HL-60/S4 (cell line): ENCODE measurements around the gene SRRT.
"Not testable (repeated sequence)": the region's sequence is repeated elsewhere in the genome, so short reads cannot be mapped to it uniquely, and the experiment has no call there.

ENCODE experiments used
- in situ Hi-C: fragments of 300-500 bp; cut with MboI; formaldehyde crosslinking; loops from 2 replicates; pipeline ENCODE4 v1.14.3; 2022; ENCODE audit warnings: low sequenced_read_pairs

Gene SRRT

GRCh38 chr7:100854146-100854895 is 20.6 kb upstream of the SRRT start:
- in situ Hi-C loops: no loop called here

DNA sequence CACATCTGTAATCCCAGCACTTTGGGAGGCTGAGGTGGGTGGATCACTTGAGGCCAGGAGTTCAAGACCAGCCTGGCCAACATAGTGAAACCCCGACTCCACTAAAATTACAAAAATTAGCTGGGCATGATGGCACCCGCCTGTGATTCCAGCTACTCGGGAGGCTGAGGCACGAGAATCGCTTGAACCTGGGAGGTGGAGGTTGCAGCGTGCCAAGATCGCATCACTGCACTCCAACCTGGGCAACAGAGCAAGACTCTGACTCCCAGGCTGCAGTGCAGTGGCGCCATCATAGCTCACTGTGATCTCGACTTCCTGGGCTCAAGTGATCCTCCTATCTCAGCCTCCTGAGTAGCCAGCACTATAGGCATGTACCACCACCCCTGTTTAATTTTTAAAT is 20.0 kb upstream of the SRRT start:
- in situ Hi-C loops: not testable (repeated sequence)

DNA sequence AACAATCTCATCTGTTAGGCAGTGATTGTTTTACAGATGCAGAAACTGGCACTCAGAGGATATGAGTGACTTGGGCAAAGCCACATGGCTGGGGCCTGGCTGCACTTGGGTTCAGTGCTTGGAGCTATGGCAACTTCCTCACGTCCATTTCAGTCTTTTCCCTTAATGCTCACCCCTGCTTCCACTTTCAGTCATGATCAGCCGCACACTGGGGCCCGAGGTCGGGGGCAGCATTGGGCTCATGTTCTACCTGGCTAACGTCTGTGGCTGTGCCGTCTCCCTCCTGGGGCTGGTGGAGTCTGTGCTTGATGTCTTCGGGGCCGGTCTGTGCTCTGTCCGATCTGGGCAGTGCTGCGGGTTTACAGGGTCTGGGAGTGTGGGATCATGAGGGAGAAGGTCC is 19.4 kb upstream of the SRRT start:
- in situ Hi-C loops: no loop called here

GRCh38 chr7:100856871-100857282 is 18.0 kb upstream of the SRRT start:
- in situ Hi-C loops: no loop called here

GRCh38 chr7:100859856-100860255 is 15.0 kb upstream of the SRRT start:
- in situ Hi-C loops: no loop called here

DNA sequence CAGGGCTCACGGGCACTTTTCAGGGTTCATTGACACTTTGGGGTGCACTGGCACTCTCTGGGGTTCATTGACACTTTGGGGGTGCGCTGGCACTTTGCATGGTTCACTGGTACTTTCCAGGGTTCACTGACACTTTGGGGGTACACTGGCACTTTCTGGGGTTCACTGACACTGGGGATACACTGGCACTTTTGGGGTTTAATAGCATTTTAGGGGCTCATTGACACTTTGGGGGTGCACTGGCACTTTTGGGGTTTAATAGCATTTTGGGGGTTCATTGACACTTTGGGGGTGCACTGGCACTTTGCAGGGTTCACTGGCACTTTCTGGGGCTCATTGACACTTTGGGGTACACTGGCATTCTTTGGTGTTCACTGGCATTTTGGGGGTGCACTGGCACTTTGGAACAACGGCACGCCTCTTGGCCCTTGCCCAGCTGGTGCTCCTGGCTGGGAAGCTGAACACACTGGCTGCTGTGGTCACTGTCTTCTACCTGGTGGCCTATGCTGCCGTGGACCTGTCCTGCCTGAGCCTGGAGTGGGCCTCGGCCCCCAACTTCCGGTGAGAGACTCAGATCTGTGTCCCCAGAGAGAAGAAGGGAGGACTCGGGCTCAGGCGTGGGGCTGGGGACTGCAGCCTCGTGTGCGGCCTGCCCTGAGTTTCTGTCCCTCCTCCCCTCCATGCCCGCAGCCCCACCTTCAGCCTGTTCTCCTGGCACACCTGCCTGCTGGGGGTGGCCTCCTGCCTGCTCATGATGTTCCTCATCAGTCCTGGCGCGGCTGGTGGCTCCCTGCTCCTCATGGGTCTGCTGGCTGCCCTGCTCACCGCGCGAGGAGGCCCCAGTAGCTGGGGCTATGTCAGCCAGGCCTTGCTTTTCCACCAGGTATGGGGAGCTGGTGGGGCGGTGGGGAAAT is 13.9 kb upstream of the SRRT start:
- in situ Hi-C loops: no loop called here

- in situ Hi-C loops: no loop called here
Measured at GRCh38 chr7:100861616-100861985, 13.3 kb upstream of the SRRT start.

DNA sequence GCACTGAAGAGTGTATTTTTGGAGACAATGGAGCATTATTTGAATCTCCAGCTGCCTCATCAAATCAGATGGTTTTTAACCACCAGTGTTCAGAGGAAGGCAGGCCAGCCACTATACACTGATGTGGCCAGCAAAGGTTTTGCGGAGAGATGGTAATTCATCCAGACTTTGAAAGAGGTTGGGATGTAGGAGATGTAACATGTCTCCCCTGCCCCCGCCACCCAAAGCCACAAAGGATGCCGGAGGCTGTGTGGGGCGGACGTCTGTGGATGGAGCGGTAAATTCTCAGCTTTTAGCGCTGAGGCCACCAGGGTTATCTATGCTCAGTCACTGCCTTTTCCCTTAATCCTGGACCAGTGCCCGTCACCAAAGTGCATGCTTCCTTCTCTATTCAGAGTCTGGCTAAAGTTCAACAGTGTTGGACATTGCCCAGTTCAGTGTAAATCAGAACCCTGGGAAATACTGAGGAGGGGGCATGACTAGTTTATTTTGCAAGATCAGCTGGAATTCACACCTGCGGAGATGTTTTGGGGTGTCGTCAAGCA is 11.4 kb upstream of the SRRT start:
- in situ Hi-C loops: no loop called here

- in situ Hi-C loops: no loop called here
Measured at GRCh38 chr7:100864263-100864845, 10.5 kb upstream of the SRRT start.

DNA sequence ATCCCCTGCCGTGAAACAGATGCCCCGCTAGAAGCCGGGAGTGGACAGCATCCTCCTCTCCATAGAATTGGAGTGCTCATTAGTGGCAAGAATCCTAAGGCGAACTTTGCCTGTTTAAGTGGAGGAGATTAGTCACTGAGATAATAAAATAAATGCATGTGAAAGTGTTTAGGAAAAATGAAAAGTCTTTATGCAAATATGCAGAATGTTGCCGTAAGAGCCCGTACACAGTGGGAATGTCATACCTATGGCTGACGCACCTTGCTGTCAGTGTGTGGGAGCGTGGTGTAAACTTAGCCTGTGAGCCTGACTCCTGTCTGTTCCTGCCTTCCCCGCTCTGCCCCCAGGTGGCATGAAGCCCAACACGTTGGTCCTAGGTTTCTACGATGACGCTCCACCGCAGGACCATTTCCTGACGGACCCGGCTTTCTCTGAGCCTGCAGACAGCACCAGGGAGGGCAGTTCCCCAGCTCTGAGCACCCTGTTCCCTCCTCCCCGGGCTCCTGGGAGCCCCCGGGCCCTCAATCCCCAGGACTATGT is 9.5 kb upstream of the SRRT start:
- in situ Hi-C loops: no loop called here

GRCh38 chr7:100865938-100866728 is 8.8 kb upstream of the SRRT start:
- in situ Hi-C loops: no loop called here

GRCh38 chr7:100866729-100867039 is 8.2 kb upstream of the SRRT start:
- in situ Hi-C loops: no loop called here

GRCh38 chr7:100867040-100867775 is 7.7 kb upstream of the SRRT start, which contains the start of gene TRIP6:
Gene TRIP6, plus strand, starts transcription at chr7:100867387. Its CDS starts 111 bp downstream, at chr7:100867498.
- in situ Hi-C loops: no loop called here

DNA sequence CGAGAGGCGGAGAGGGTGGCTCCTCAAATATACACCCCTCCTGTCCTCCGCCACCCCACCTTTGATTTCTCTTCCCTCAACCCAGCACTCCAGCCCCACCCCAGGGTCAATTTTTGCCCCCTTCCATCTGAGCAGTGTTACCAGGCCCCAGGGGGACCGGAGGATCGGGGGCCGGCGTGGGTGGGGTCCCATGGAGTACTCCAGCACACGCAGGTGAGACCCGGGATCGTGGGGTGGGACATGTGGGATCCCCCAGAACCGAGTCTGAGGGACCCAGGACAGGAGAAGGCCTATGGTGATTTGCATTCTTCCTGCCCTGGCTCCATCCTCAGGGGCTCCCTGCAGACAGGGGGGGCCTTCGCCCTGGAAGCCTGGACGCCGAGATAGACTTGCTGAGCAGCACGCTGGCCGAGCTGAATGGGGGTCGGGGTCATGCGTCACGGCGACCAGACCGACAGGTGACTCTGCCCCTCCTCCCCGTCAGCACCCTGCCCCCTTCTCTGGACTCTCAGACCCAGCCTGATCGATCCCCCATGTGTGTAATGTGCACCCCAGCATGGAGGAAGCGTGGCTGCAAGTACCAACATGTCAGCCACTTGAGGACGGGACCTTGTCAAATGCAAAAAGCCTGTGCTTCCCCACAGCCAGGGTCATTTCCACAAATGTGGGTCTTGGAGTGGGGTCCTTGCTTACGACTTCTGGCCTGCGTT is 7.0 kb upstream of the SRRT start:
- in situ Hi-C loops: no loop called here

- in situ Hi-C loops: no loop called here
Measured at GRCh38 chr7:100873599-100874299, 1.2 kb upstream of the SRRT start.

- in situ Hi-C loops: no loop called here
Measured at GRCh38 chr7:100874300-100874576, 665 bp upstream of the SRRT start.

DNA sequence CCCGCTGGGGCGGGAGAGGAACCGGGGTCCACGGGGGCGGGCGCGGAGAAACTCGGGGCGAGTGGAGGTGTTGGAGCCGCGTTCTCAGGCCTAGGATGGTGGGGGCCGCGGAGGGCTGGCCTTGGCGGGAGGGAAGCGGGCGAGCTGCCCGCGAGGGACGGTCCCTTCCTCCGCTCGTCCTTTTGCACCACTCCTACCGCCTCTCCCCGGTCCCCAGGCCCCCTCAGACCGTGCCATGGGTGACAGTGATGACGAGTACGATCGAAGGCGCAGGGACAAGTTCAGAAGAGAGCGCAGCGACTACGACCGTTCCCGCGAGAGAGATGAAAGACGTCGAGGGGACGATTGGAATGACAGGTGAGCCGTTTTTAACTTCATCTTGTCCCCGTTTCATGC is 451 bp downstream of the SRRT start:
- in situ Hi-C loops: no loop called here

- in situ Hi-C loops: no loop called here
Measured at GRCh38 chr7:100878013-100878412, 3.1 kb downstream of the SRRT start.

- in situ Hi-C loops: no loop called here
Measured at GRCh38 chr7:100878685-100879084, 3.8 kb downstream of the SRRT start.
